H1 (cell line): ENCODE data around the gene GSK3B. TPM values are rescaled to one million over a fixed set of nuclear protein-coding genes. Genes with fewer than 3 reads are reported as not detected.

Experiments used
- CTCF ChIA-PET: fragments of 300-600 bp; sonication (Branson Sonifier 250); formaldehyde crosslinking; loops from one replicate; lab custom pipeline; 2021; ENCODE audit not compliant: partially characterized antibody; lab: Charles Lee
- POLR2A ChIA-PET: fragments of 300-600 bp; sonication (Branson Sonifier 250); formaldehyde crosslinking; loops from one replicate; lab custom pipeline; 2021; ENCODE audit warnings: inconsistent platforms; ENCODE audit not compliant: partially characterized antibody; lab: Charles Lee
- DNase-seq, 2 experiments: peaks; one replicate each; pipeline versions ENCODE4 v3.0.0 to v3.0.0-alpha.2; 2010 to 2022; ENCODE audit warnings: low spot score in 2 of 2, low read depth in 1 of 2, mixed read lengths in 1 of 2
- FAIRE-seq: peaks from 2 replicates; lab custom pipeline; 2011; peaks lifted over from hg19 to GRCh38; lab: Jason Lieb, UNC
- H2AFZ ChIP-seq: 2 replicates; pipeline ENCODE4 v1.8.1; 2012; ENCODE audit warnings: low read length, inconsistent platforms
- H2AK5ac ChIP-seq: 2 replicates; pipeline ENCODE4 v1.6.1; 2013; ENCODE audit warnings: low read depth, low read length
- H2BK120ac ChIP-seq: replicated peaks from 2 replicates; pipeline ENCODE3; 2013; ENCODE audit warnings: low read depth, low read length, inconsistent platforms
- H2BK12ac ChIP-seq: 2 replicates; pipeline ENCODE4 v1.6.1; 2013; ENCODE audit warnings: low read depth, low read length
- H2BK15ac ChIP-seq: 2 replicates; pipeline ENCODE4 v1.6.1; 2013; ENCODE audit warnings: low read length
- H2BK20ac ChIP-seq: 2 replicates; pipeline ENCODE4 v1.6.1; 2013; ENCODE audit warnings: low read length
- H2BK5ac ChIP-seq: 2 replicates; pipeline ENCODE4 v1.6.1; 2013; ENCODE audit warnings: low read depth, low read length
- H3K14ac ChIP-seq: 2 replicates; pipeline ENCODE4 v1.6.1; 2013; ENCODE audit warnings: inconsistent platforms; ENCODE audit not compliant: insufficient read length
- H3K18ac ChIP-seq: 2 replicates; pipeline ENCODE4 v1.6.1; 2013; ENCODE audit warnings: low read length; ENCODE audit errors: extremely low read depth
- H3K23ac ChIP-seq: 2 replicates; pipeline ENCODE4 v1.6.1; 2013; ENCODE audit warnings: inconsistent platforms; ENCODE audit not compliant: insufficient read length
- H3K23me2 ChIP-seq: 2 replicates; pipeline ENCODE4 v1.6.1; 2013; ENCODE audit warnings: low read depth, low read length
- H3K27ac ChIP-seq: 2 replicates; pipeline ENCODE4 v1.6.1; 2011; ENCODE audit warnings: low read depth, low read length, inconsistent platforms
- H3K27me3 ChIP-seq, 4 experiments: replicated peaks in 1 of 4; 1 replicate in 1 of 4; 2 replicates in 3 of 4; pipeline versions ENCODE4 v1.6.1 to v1.8.1; 2011 to 2013; ENCODE audit warnings: low read length in 3 of 4, mild to moderate bottlenecking in 3 of 4, inconsistent platforms in 2 of 4, mixed read lengths in 2 of 4, moderate library complexity in 1 of 4; ENCODE audit not compliant: control insufficient read depth in 3 of 4, insufficient read depth in 3 of 4; ENCODE audit errors: extremely low read depth in 1 of 4
- H3K36me3 ChIP-seq, 4 experiments: 2 replicates each; pipeline versions ENCODE4 v1.6.1 to v1.8.1; 2011 to 2013; ENCODE audit warnings: mild to moderate bottlenecking in 4 of 4, low read length in 3 of 4, moderate library complexity in 2 of 4, control low read depth in 1 of 4, inconsistent platforms in 1 of 4; ENCODE audit not compliant: insufficient read depth in 4 of 4, control insufficient read depth in 2 of 4
- H3K4ac ChIP-seq: replicated peaks from 2 replicates; pipeline ENCODE3; 2013; ENCODE audit warnings: low read length, low read depth, mixed read lengths, inconsistent platforms; ENCODE audit not compliant: insufficient read length
- H3K4me1 ChIP-seq, 4 experiments: replicated peaks in 1 of 4; 1 replicate in 1 of 4; 2 replicates in 3 of 4; pipeline versions ENCODE4 v1.6.1 to v1.8.1; 2011 to 2013; ENCODE audit warnings: low read length in 3 of 4, inconsistent platforms in 2 of 4, mixed read lengths in 1 of 4; ENCODE audit not compliant: insufficient read depth in 4 of 4, control insufficient read depth in 3 of 4
- H3K4me2 ChIP-seq, 2 experiments: 2 replicates each; pipeline versions ENCODE4 v1.6.1 to v1.8.1; 2011 to 2013; ENCODE audit warnings: low read depth in 2 of 2, low read length in 2 of 2, control low read depth in 1 of 2, inconsistent platforms in 1 of 2, mild to moderate bottlenecking in 1 of 2; ENCODE audit not compliant: insufficient read depth in 1 of 2
- H3K4me3 ChIP-seq, 4 experiments: fragments of 200-600, 300-600 bp in 1 of 4; sonication (generic), shearing (Covaris generic), sonication (Bioruptor Twin) in 1 of 4; 2 replicates each; pipeline versions ENCODE4 v1.5.1 to v1.8.1; 2011 to 2016; ENCODE audit warnings: low read length in 4 of 4, low read depth in 3 of 4, control low read depth in 2 of 4, inconsistent platforms in 2 of 4, mild to moderate bottlenecking in 2 of 4, mixed read lengths in 1 of 4, moderate library complexity in 1 of 4; ENCODE audit not compliant: insufficient read depth in 2 of 4; ENCODE audit errors: extremely low read depth in 1 of 4
- H3K56ac ChIP-seq: replicated peaks from 2 replicates; pipeline ENCODE3; 2013; ENCODE audit warnings: low read depth, mild to moderate bottlenecking, mixed read lengths, low read length, inconsistent platforms; ENCODE audit not compliant: insufficient read length
- H3K79me1 ChIP-seq: 2 replicates; pipeline ENCODE4 v1.6.1; 2013; ENCODE audit warnings: low read depth, low read length, control low read depth
- H3K79me2 ChIP-seq, 2 experiments: 2 replicates each; pipeline versions ENCODE4 v1.6.1 to v1.8.1; 2012 to 2013; ENCODE audit warnings: low read length in 2 of 2, mild to moderate bottlenecking in 2 of 2, inconsistent platforms in 1 of 2; ENCODE audit not compliant: insufficient read depth in 2 of 2, control insufficient read depth in 1 of 2
- H3K9ac ChIP-seq, 4 experiments: replicated peaks in 1 of 4; 1 replicate in 1 of 4; 2 replicates in 3 of 4; pipeline versions ENCODE4 v1.6.1 to v1.8.1; 2011 to 2013; ENCODE audit warnings: low read depth in 3 of 4, low read length in 3 of 4, control low read depth in 2 of 4, mild to moderate bottlenecking in 2 of 4, moderate library complexity in 2 of 4, inconsistent platforms in 1 of 4; ENCODE audit errors: extremely low read depth in 1 of 4
- H3K9me3 ChIP-seq, 2 experiments: 2 replicates each; pipeline versions ENCODE4 v1.6.1 to v1.8.1; 2012 to 2013; ENCODE audit warnings: mild to moderate bottlenecking in 2 of 2, moderate library complexity in 2 of 2, control low read depth in 1 of 2, inconsistent platforms in 1 of 2, low read depth in 1 of 2, low read length in 1 of 2, mixed read lengths in 1 of 2; ENCODE audit not compliant: insufficient read depth in 2 of 2
- H4K20me1 ChIP-seq, 2 experiments: replicated peaks in 1 of 2; 2 replicates each; pipeline versions ENCODE3 to v1.8.1; 2011 to 2013; ENCODE audit warnings: inconsistent platforms in 2 of 2, low read length in 2 of 2, mild to moderate bottlenecking in 1 of 2; ENCODE audit not compliant: insufficient read depth in 2 of 2, control insufficient read depth in 1 of 2
- H4K5ac ChIP-seq: 2 replicates; pipeline ENCODE4 v1.6.1; 2013; ENCODE audit warnings: low read length, low read depth, mixed read lengths, inconsistent platforms; ENCODE audit not compliant: insufficient read length
- H4K8ac ChIP-seq: 2 replicates; pipeline ENCODE4 v1.8.0; 2013; ENCODE audit warnings: mild to moderate bottlenecking, moderate library complexity, low read length, inconsistent platforms; ENCODE audit not compliant: insufficient read depth; ENCODE audit errors: extremely low read depth
- H4K91ac ChIP-seq: replicated peaks from 2 replicates; pipeline ENCODE3; 2013; ENCODE audit warnings: low read length, mixed read lengths, inconsistent platforms; ENCODE audit not compliant: insufficient read length
- EZH2 ChIP-seq: fragments of 200-600 bp; sonication (generic); IDR thresholded peaks from 2 replicates; pipeline ENCODE4 v1.7.1; 2012; ENCODE audit warnings: low read depth, mild to moderate bottlenecking, moderate library complexity, low read length, inconsistent platforms; ENCODE audit not compliant: severe bottlenecking
- SUZ12 ChIP-seq: fragments of 200-600 bp; sonication (generic); IDR thresholded peaks from 2 replicates; pipeline ENCODE4 v1.6.1; 2012; ENCODE audit warnings: mild to moderate bottlenecking, inconsistent platforms, low read length, moderate library complexity, mixed read lengths
- WGBS, 2 experiments: shearing (Covaris generic) in 1 of 2; methylation state at CpG; one replicate each; pipeline versions ENCODE4 v1.1.6 to v1.1.7; 2013 to 2015; ENCODE audit warnings: low lambda C conversion rate in 2 of 2, mixed read lengths in 2 of 2, inconsistent platforms in 1 of 2, low coverage in 1 of 2, missing lambda C conversion rate in 1 of 2; ENCODE audit not compliant: insufficient replicate concordance in 2 of 2, insufficient coverage in 1 of 2, insufficient read length in 1 of 2; ENCODE audit errors: extremely low coverage in 1 of 2, missing lambda C conversion rate in 1 of 2; 5-methylcytosine and 5-hydroxymethylcytosine counted together
- polyA plus RNA-seq, 7 experiments: library from polyadenylated mRNA; depleted of rRNA in 3 of 7; stranded (reverse) in 5 of 7; unstranded in 2 of 7; fragments of >200 nt in 5 of 7; fragments of 200-250 nt in 2 of 7; gene quantifications; 1 replicate in 5 of 7; 2 replicates in 1 of 7; 4 replicates in 1 of 7; pipeline versions ENCODE4 v1.2.1 to v1.2.3, GENCODE V29; 2011 to 2013; ENCODE audit warnings: missing spikeins in 2 of 7, mixed read lengths in 2 of 7
- total RNA-seq: library from RNA; stranded (reverse); fragmentation: NEBNext Ultra II Directional; extraction: Animal tissue kit (Norgen Biotek cat#: 25700); gene quantifications from 2 replicates; pipeline ENCODE4 v1.2.1, GENCODE V29; 2021

The GSK3B gene
- total and polyA plus RNA-seq, 2 of the 8 experiments (the other 6 are each of a cell fraction or from before 2014, with no cell fraction given): 24.2 to 50.7 TPM

- no peak overlapping the region for H4K8ac ChIP-seq
- no peak overlapping the region for H3K4ac ChIP-seq
- H3K23ac ChIP-seq: no peak overlapping the region
- TF ChIP-seq EZH2: no peak
- TF ChIP-seq SUZ12: no peak
- H3K56ac ChIP-seq: no peak overlapping the region
- H3K9me3 ChIP-seq: no peaks in the 10 kb centered on the region
- H2BK15ac ChIP-seq: no peak overlapping the region; the same call in 1 of the 2 replicates
- H2BK5ac ChIP-seq: no peak overlapping the region
- no peak overlapping the region for H4K5ac ChIP-seq
- H3K36me3 ChIP-seq: no peaks in the 10 kb centered on the region
- DNase-seq (no peak), FAIRE-seq (no peak)
- H4K91ac ChIP-seq: no peak overlapping the region
- H3K18ac ChIP-seq: no peak overlapping the region
- H2AK5ac ChIP-seq: no peak overlapping the region
- H3K27ac ChIP-seq: no peak overlapping the region
- no peaks in the 10 kb centered on the region for H3K79me1 ChIP-seq
- H3K4me3 ChIP-seq: no peak overlapping the region
- H2BK120ac ChIP-seq: no peak overlapping the region
- H2BK12ac ChIP-seq: no peak overlapping the region
- H3K4me2 ChIP-seq: no peak overlapping the region
- ChIA-PET POLR2A (interaction anchor here (1.2 to 1.6 kb wide), 2 partner anchors 24 to 33 kb away, joined by 3 read pairs; no protein-coding TSS in a partner anchor), CTCF (interaction anchor here (0.6 to 1.3 kb wide), 3 partner anchors 74 to 321 kb away, joined by 3 to 5 read pairs (median 3); no protein-coding TSS in a partner anchor)
- no peak overlapping the region for H2AFZ ChIP-seq
- no peak overlapping the region for H3K9ac ChIP-seq
- H3K27me3 ChIP-seq: no peaks in the 10 kb centered on the region
- no peak overlapping the region for H3K14ac ChIP-seq
- no peaks in the 10 kb centered on the region for H3K23me2 ChIP-seq
- H3K79me2 ChIP-seq: no peaks in the 10 kb centered on the region
- H4K20me1 ChIP-seq: no peaks in the 10 kb centered on the region
- no peaks in the 10 kb centered on the region for H3K4me1 ChIP-seq
- no peak overlapping the region for H2BK20ac ChIP-seq
- 94% methylated on average over 1 of the region's 1 CpG; no CpG with 5 or more reads in 1 of the 2 experiments for WGBS, 2 experiments
Observed at GRCh38 chr3:120129051-120129450, 34.8 kb upstream of the GSK3B start.
